ENCODE data around the gene TMUB1.

The TMUB1 gene

DNA sequence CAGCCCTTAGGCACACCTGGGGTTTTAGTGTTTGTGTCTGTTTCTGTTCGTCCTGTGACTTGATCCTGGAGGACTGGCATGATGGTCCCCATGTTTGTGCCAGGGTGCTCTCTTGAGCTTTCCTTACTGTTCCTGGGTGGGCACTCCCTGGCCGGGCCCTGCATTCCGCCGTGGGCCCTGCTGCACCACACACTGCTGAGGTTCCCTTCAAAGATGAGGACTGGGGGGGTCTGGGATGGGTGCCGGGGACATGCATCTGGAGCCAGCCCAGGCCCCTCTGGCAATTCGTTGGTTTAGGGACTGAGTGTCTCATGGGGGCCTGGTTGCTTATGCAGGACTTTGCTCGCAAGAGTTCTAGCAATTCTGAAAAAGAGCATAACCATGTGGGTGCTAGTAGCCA, 7.7 kb upstream of the TMUB1 start:
- in situ Hi-C loops (cut with HindIII; ENCODE audit: low sequenced_read_pairs), result no loop called here
- TF ChIP-seq CTCF (IDR thresholded peaks at IDR 0.05; ENCODE audit: low read depth, low read length, missing control alignments), result no peak
- no peak for DNase-seq (ENCODE audit: low read depth)

DNA sequence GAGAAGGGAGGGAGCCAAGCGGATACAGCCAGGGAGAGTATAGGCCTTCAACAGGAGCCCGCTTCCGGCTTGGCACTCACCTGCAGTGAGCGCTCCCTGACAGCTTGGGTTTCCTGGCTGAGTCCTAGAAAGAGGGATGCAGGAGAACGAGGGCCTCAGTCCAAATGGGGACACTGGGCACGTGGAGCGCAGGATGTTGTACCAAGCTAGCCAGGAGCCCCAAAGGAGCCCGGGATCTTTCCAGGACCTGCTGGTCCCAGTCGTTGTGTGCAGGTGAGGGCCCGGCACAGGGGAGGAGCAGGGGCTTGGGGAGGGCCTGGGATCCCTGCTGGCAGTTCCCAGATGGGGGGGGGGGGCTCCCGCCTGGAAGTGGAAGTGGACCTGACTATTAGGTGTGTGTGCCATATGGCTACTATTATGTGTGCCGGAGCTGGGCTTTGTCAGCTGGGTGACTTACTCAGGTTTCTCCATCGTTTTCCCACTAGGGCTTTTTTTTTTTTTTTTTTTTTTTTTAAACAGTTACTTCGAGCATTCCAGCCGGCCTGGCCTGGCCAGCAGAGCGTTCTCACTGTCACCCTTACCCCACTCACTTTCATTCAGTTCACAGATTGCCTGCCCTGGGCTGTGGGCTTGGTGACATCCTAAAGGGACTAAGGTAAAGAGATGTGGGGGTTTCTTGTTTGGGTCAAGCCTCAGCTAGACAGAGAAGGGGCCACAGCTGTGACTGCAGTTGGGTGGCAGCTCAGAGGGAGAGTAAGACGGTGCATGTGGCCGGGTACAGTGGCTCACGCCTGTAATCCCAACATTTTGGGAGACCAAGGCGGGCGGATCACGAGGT, 6.8 kb upstream of the TMUB1 start:
- no peak for TF ChIP-seq CTCF (IDR thresholded peaks at IDR 0.05; ENCODE audit: low read depth, low read length, missing control alignments)
- in situ Hi-C loops (cut with HindIII; ENCODE audit: low sequenced_read_pairs), result no loop called here
- no peak overlapping the region for H3K4me3 ChIP-seq (ENCODE audit: low read depth, low read length)
- DNase-seq (ENCODE audit: low read depth), result no peak

More for the DNA sequence above, 7.7 kb upstream of the TMUB1 start:
- H3K4me3 ChIP-seq (ENCODE audit: low read depth, low read length), result no peak overlapping the region

- peak overlapping the region; percentile 55 for H3K4me3 ChIP-seq (ENCODE audit: low read depth, low read length)
- in situ Hi-C loops (cut with HindIII; ENCODE audit: low sequenced_read_pairs), result no loop called here
These were observed 5.8 kb upstream of the TMUB1 start for GRCh38 chr7:151088856-151089699.

GRCh38 chr7:151088019-151088855, 4.9 kb upstream of the TMUB1 start:
- in situ Hi-C loops (cut with HindIII; ENCODE audit: low sequenced_read_pairs), result no loop called here
- TF ChIP-seq CTCF (IDR thresholded peaks at IDR 0.05; ENCODE audit: low read depth, low read length, missing control alignments), result no peak
- no peak for DNase-seq (ENCODE audit: low read depth)
- peak overlapping the region; percentile 55 for H3K4me3 ChIP-seq (ENCODE audit: low read depth, low read length)

More at GRCh38 chr7:151088856-151089699, 5.8 kb upstream of the TMUB1 start:
- no peak for DNase-seq (ENCODE audit: low read depth)
- no peak for TF ChIP-seq CTCF (IDR thresholded peaks at IDR 0.05; ENCODE audit: low read depth, low read length, missing control alignments)

- TF ChIP-seq CTCF (IDR thresholded peaks at IDR 0.05; ENCODE audit: low read depth, low read length, missing control alignments), result no peak
- DNase-seq (ENCODE audit: low read depth), result no peak
- in situ Hi-C loops (cut with HindIII; ENCODE audit: low sequenced_read_pairs), result no loop called here
- peak overlapping the region; percentile 55 for H3K4me3 ChIP-seq (ENCODE audit: low read depth, low read length)
These were observed 4.1 kb upstream of the TMUB1 start for GRCh38 chr7:151087245-151088018.

Data from astrocyte of the cerebellum (primary cell).